Measurements from ENCODE around the gene PARD3B.

- no peak for TF ChIP-seq YY1 (IDR thresholded peaks at IDR 0.05; ENCODE audit: insufficient read depth, insufficient read length)
- no peak for TF ChIP-seq ZNF274 (IDR thresholded peaks at IDR 0.05; ENCODE audit: low read depth, low read length)
Observed at GRCh38 chr2:205297368-205297767, 752.1 kb downstream of the PARD3B start.

Measured in NT2/D1 (cell line).